HCT116 (cell line): ENCODE results near the gene HEMK1. TPM values are rescaled to one million over a fixed set of nuclear protein-coding genes. Genes with fewer than 3 reads are reported as not detected.

Experiments used
- ATAC-seq: fragments of 200-7000 bp; cut with Tn5 transposase; 2 replicates; pipeline ENCODE4 v1.9.1; 2020; ENCODE audit warnings: mild to moderate bottlenecking, moderate library complexity
- BruUV-seq: library from RNA; stranded (reverse); fragments of 400-500 nt; replicated peaks from 2 replicates; lab custom pipeline; 2021; lab: Mats Ljungman, UMichigan
- CTCF ChIA-PET: fragments of 300-600 bp; sonication (Branson Sonifier 250); formaldehyde crosslinking; loops from one replicate; lab custom pipeline; 2021; ENCODE audit warnings: antibody characterized with exemption; lab: Charles Lee
- POLR2A ChIA-PET: fragments of 300-600, 350-600 bp; sonication (Branson Sonifier 250); formaldehyde crosslinking; loops from one replicate; lab custom pipeline; 2021; ENCODE audit warnings: antibody characterized with exemption; lab: Charles Lee
- RAD21 ChIA-PET, 2 experiments: fragments of 300-600 bp; sonication (Branson Sonifier 250); formaldehyde crosslinking; loops; one replicate each; lab custom pipeline; 2023; ENCODE audit warnings: low total read pairs in 2 of 2; ENCODE audit not compliant: uncharacterized antibody in 2 of 2, unreplicated experiment in 2 of 2, low non-redundant PET in 1 of 2; lab: Charles Lee
- DNase-seq: peaks from one replicate; pipeline ENCODE4 v3.0.0-alpha.2; 2010; ENCODE audit warnings: low read depth, low spot score
- H2AFZ ChIP-seq: fragments of 200-600 bp; shearing (Covaris generic), sonication (generic); 2 replicates; pipeline ENCODE4 v1.6.1; 2017; ENCODE audit warnings: low read depth, mixed run types, mixed read lengths, antibody characterized with exemption, low read length; ENCODE audit not compliant: poor library complexity, severe bottlenecking
- H3K27ac ChIP-seq: 2 replicates; pipeline ENCODE4 v1.5.1; 2012; ENCODE audit warnings: low read depth, low read length
- H3K27me3 ChIP-seq: fragments of 200-600 bp; sonication (generic); 2 replicates; pipeline ENCODE4 v1.6.1; 2016; ENCODE audit warnings: mixed run types, low read length, mixed read lengths; ENCODE audit not compliant: insufficient read depth
- H3K36me3 ChIP-seq, 2 experiments: fragments of 200-500 bp in 1 of 2; fragments of 200-600 bp in 1 of 2; sonication (Bioruptor generic) in 1 of 2; sonication (generic) in 1 of 2; 2 replicates each; pipeline versions ENCODE4 v1.5.1 to v1.6.1; 2014 to 2016; ENCODE audit warnings: low read length in 2 of 2, inconsistent platforms in 1 of 2, mixed read lengths in 1 of 2, mixed run types in 1 of 2; ENCODE audit not compliant: insufficient read depth in 2 of 2, control insufficient read depth in 1 of 2
- H3K4me1 ChIP-seq, 2 experiments: fragments of 200-600 bp in 1 of 2; sonication (generic) in 1 of 2; 2 replicates each; pipeline versions ENCODE4 v1.5.1 to v1.6.1; 2012 to 2017; ENCODE audit warnings: low read length in 2 of 2, inconsistent platforms in 1 of 2, mild to moderate bottlenecking in 1 of 2, mixed read lengths in 1 of 2, mixed run types in 1 of 2, moderate library complexity in 1 of 2; ENCODE audit not compliant: insufficient read depth in 2 of 2, control insufficient read depth in 1 of 2
- H3K4me2 ChIP-seq: fragments of 200-600 bp; sonication (generic); 2 replicates; pipeline ENCODE4 v1.6.1; 2017; ENCODE audit warnings: mixed run types, low read length, mixed read lengths
- H3K4me3 ChIP-seq, 2 experiments: fragments of 200-600 bp in 1 of 2; sonication (generic) in 1 of 2; replicated peaks in 1 of 2; 2 replicates each; pipeline ENCODE4 v1.5.1; 2011 to 2016; ENCODE audit warnings: low read length in 2 of 2, control low read depth in 1 of 2, low read depth in 1 of 2, mild to moderate bottlenecking in 1 of 2, mixed read lengths in 1 of 2, mixed run types in 1 of 2
- H3K79me2 ChIP-seq: fragments of 200-600 bp; sonication (generic); 2 replicates; pipeline ENCODE4 v1.6.1; 2017; ENCODE audit warnings: mild to moderate bottlenecking, mixed run types, low read length, moderate library complexity, mixed read lengths; ENCODE audit not compliant: insufficient read depth
- H3K9ac ChIP-seq: fragments of 200-600 bp; sonication (generic); 2 replicates; pipeline ENCODE4 v1.6.1; 2016; ENCODE audit warnings: low read length, mixed read lengths
- H3K9me2 ChIP-seq: fragments of 200-600 bp; sonication (generic), shearing (Covaris generic); 2 replicates; pipeline ENCODE4 v1.6.1; 2017; ENCODE audit warnings: mixed run types, mild to moderate bottlenecking, moderate library complexity; ENCODE audit not compliant: insufficient read depth
- H3K9me3 ChIP-seq, 2 experiments: fragments of 200-500 bp in 1 of 2; fragments of 200-600 bp in 1 of 2; sonication (Bioruptor generic) in 1 of 2; sonication (generic) in 1 of 2; 2 replicates each; pipeline ENCODE4 v1.6.1; 2014 to 2017; ENCODE audit warnings: low read length in 2 of 2, mixed read lengths in 2 of 2, inconsistent platforms in 1 of 2, low read depth in 1 of 2, mild to moderate bottlenecking in 1 of 2, mixed run types in 1 of 2, moderate library complexity in 1 of 2; ENCODE audit not compliant: control insufficient read depth in 1 of 2, insufficient read depth in 1 of 2
- H4K20me1 ChIP-seq: fragments of 200-600 bp; sonication (generic), shearing (Covaris generic); 2 replicates; pipeline ENCODE4 v1.6.1; 2017; ENCODE audit warnings: mixed run types, mild to moderate bottlenecking, moderate library complexity; ENCODE audit not compliant: insufficient read depth
- ATF3 ChIP-seq: IDR thresholded peaks from 2 replicates; pipeline ENCODE4 v1.6.1; 2012
- CBX3 ChIP-seq: IDR thresholded peaks from 2 replicates; pipeline ENCODE4 v1.6.1; 2012; ENCODE audit warnings: low read depth
- CEBPB ChIP-seq: IDR thresholded peaks from 2 replicates; pipeline ENCODE4 v1.6.1; 2012; ENCODE audit warnings: low read depth
- ELF1 ChIP-seq: IDR thresholded peaks from 2 replicates; pipeline ENCODE4 v1.6.1; 2012; ENCODE audit warnings: low read depth, borderline replicate concordance
- EZH2 ChIP-seq: fragments of 200-600 bp; sonication (generic); IDR thresholded peaks from 2 replicates; pipeline ENCODE4 v1.6.1; 2017; ENCODE audit warnings: antibody characterized with exemption, mixed run types
- EZH2phosphoT487 ChIP-seq: fragments of 200-600 bp; IDR thresholded peaks from 2 replicates; pipeline ENCODE4 v1.6.1; 2018; ENCODE audit warnings: antibody characterized with exemption, borderline replicate concordance
- JUND ChIP-seq: IDR thresholded peaks from 2 replicates; pipeline ENCODE4 v1.6.1; 2012
- MAX ChIP-seq: IDR thresholded peaks from 2 replicates; pipeline ENCODE4 v1.6.1; 2012
- POLR2A ChIP-seq: IDR thresholded peaks from 2 replicates; pipeline ENCODE4 v1.7.0; 2011; ENCODE audit warnings: borderline replicate concordance; ENCODE audit not compliant: insufficient read depth, insufficient read length; ENCODE audit errors: extremely low read depth
- POLR2AphosphoS5 ChIP-seq: IDR thresholded peaks from 2 replicates; pipeline ENCODE4 v1.6.1; 2011; ENCODE audit warnings: mild to moderate bottlenecking, low read depth, low read length, moderate library complexity
- RAD21 ChIP-seq: IDR thresholded peaks from 2 replicates; pipeline ENCODE4 v1.6.1; 2012; ENCODE audit warnings: low read depth, mild to moderate bottlenecking
- REST ChIP-seq: IDR thresholded peaks from 2 replicates; pipeline ENCODE4 v1.6.1; 2012; ENCODE audit warnings: low read depth
- SIN3A ChIP-seq: IDR thresholded peaks from 2 replicates; pipeline ENCODE4 v1.6.1; 2012; ENCODE audit warnings: low read depth
- SRF ChIP-seq: IDR thresholded peaks from 2 replicates; pipeline ENCODE4 v1.6.1; 2012; ENCODE audit warnings: low read depth
- TCF7L2 ChIP-seq: IDR thresholded peaks from 2 replicates; pipeline ENCODE4 v1.7.0; 2011; ENCODE audit warnings: borderline replicate concordance, inconsistent platforms; ENCODE audit not compliant: insufficient read depth, insufficient read length; ENCODE audit errors: extremely low read depth
- YY1 ChIP-seq: IDR thresholded peaks from 2 replicates; pipeline ENCODE4 v1.6.1; 2011; ENCODE audit warnings: low read length, low read depth, moderate library complexity, mild to moderate bottlenecking; ENCODE audit not compliant: insufficient replicate concordance; ENCODE audit errors: extremely low read depth
- ZBTB33 ChIP-seq: IDR thresholded peaks from 2 replicates; pipeline ENCODE4 v1.6.1; 2011; ENCODE audit warnings: mild to moderate bottlenecking, low read length, moderate library complexity; ENCODE audit not compliant: insufficient replicate concordance; ENCODE audit errors: extremely low read depth
- ZFX ChIP-seq: fragments of 450-650 bp; IDR thresholded peaks from 2 replicates; pipeline ENCODE4 v1.6.1; 2017
- ZNF274 ChIP-seq: fragments of 200-500 bp; sonication (Bioruptor generic); IDR thresholded peaks from 2 replicates; pipeline ENCODE4 v1.6.1; 2014; ENCODE audit warnings: mild to moderate bottlenecking, low read depth, low read length, inconsistent platforms
- intact Hi-C: fragments of 100-400 bp; cut with micrococcal nuclease; formaldehyde crosslinking; loops from 2 replicates; pipeline ENCODE4 v1.10.0; 2022
- total RNA-seq: library from RNA; stranded (reverse); gene quantifications from one replicate; pipeline ENCODE4 v1.2.1, GENCODE V29; 2021; ENCODE audit not compliant: unreplicated experiment
- TF ChIP-seq, protein P1 (sequence below), 3 experiments: fragments of 200-600 bp in 1 of 3; sonication (generic) in 1 of 3; IDR thresholded peaks in 2 of 3; conservative IDR thresholded peaks in 1 of 3; 2 replicates each; pipeline ENCODE4 v1.5.1; 2012 to 2017; ENCODE audit warnings: low read depth in 2 of 3, low read length in 2 of 3, antibody characterized with exemption in 1 of 3, borderline replicate concordance in 1 of 3, control low read depth in 1 of 3, mild to moderate bottlenecking in 1 of 3, mixed read lengths in 1 of 3, mixed run types in 1 of 3, moderate library complexity in 1 of 3; ENCODE audit not compliant: insufficient read depth in 1 of 3

HEMK1 gene
- total RNA-seq, 1 experiment from 2014 or later: 20.5 TPM

DNA sequence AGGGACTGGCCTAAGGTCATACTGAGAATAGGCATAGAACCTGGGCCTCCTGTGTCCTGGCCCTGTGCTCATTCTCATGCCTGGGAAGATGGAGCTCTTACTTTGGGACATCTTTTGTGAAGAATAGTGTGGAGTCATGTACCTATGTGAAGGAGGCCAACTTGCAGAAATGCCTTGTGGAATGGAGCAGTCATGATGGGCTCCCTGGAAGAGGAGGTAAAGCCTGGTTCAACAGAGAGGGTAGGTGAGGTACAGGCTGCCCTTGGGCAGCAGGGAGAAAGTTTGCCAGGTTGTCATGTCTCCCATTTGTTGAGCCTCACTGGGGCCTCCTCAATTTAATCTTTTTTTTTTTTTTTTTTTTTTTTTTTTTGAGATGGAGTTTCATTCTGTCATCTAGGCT, 65.7 kb downstream of the HEMK1 start:
- no peaks in the 10 kb centered on the region for H3K9me2 ChIP-seq
- no peak overlapping the region for H3K27ac ChIP-seq
- BruUV-seq: no TSS peak
- intact Hi-C loops: no loop called here
- CTCF ChIA-PET: interaction anchor here (0.7 to 1.2 kb wide), 2 partner anchors 10 to 18 kb away, joined by 4 to 5 read pairs; no protein-coding TSS in a partner anchor
- RAD21 ChIA-PET: no interaction called here
- ATAC-seq (no peak), DNase-seq (no peak)
- H3K4me2 ChIP-seq: no peak overlapping the region
- H3K4me3 ChIP-seq: no peak overlapping the region
- peaks cover 89% of the 10 kb centered on the region for H3K79me2 ChIP-seq
- H3K27me3 ChIP-seq: no peaks in the 10 kb centered on the region
- POLR2A ChIA-PET: interaction anchor here (0.7 kb wide), 1 partner anchor 18 kb away, joined by 3 read pairs; the partner anchor contains the start of gene MAPKAPK3
- no peak overlapping the region for H2AFZ ChIP-seq
- peaks cover 23 to 67% of the 10 kb centered on the region in 2 experiments for H3K4me1 ChIP-seq
- no peak for TF ChIP-seq ZNF274
- TF ChIP-seq CBX3: no peak
- TF ChIP-seq POLR2A: no peak
- TF ChIP-seq ZBTB33: no peak
- no peak for TF ChIP-seq ZFX
- TF ChIP-seq YY1: no peak
- no peak for TF ChIP-seq REST
- no peak for TF ChIP-seq ATF3
- TF ChIP-seq, protein P1, sequence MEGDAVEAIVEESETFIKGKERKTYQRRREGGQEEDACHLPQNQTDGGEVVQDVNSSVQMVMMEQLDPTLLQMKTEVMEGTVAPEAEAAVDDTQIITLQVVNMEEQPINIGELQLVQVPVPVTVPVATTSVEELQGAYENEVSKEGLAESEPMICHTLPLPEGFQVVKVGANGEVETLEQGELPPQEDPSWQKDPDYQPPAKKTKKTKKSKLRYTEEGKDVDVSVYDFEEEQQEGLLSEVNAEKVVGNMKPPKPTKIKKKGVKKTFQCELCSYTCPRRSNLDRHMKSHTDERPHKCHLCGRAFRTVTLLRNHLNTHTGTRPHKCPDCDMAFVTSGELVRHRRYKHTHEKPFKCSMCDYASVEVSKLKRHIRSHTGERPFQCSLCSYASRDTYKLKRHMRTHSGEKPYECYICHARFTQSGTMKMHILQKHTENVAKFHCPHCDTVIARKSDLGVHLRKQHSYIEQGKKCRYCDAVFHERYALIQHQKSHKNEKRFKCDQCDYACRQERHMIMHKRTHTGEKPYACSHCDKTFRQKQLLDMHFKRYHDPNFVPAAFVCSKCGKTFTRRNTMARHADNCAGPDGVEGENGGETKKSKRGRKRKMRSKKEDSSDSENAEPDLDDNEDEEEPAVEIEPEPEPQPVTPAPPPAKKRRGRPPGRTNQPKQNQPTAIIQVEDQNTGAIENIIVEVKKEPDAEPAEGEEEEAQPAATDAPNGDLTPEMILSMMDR (IDR thresholded peaks at IDR 0.05 in 2 of 3, conservative IDR thresholded peaks at IDR 0.05 in 1 of 3; ENCODE audit: borderline replicate concordance in 1 of 3, insufficient read depth in 1 of 3, low read depth in 2 of 3, low read length in 2 of 3): no peak
- TF ChIP-seq EZH2phosphoT487: no peak
- TF ChIP-seq ELF1: no peak
- TF ChIP-seq JUND: no peak
- TF ChIP-seq POLR2AphosphoS5: no peak
- no peak for TF ChIP-seq CEBPB
- TF ChIP-seq RAD21: no peak
- TF ChIP-seq SRF: no peak
- no peak for TF ChIP-seq EZH2
- TF ChIP-seq SIN3A: no peak
- TF ChIP-seq MAX: no peak
- no peak for TF ChIP-seq TCF7L2
- no peak overlapping the region for H3K9ac ChIP-seq
- H3K36me3 ChIP-seq: peaks cover 0 to 7% of the 10 kb centered on the region in 2 experiments; a peak in 1 of 4 replicates
- H3K9me3 ChIP-seq: no peaks in the 10 kb centered on the region
- no peaks in the 10 kb centered on the region; the same call in 1 of the 2 replicates for H4K20me1 ChIP-seq
